ENCODE data around the gene MRAS.
"Not testable (repeated sequence)": the region's sequence is repeated elsewhere in the genome, so short reads cannot be mapped to it uniquely, and the experiment has no call there.

Gene MRAS

GRCh38 chr3:138367911-138368310 lies 19.5 kb downstream of the MRAS start:
- no peak for DNase-seq

- no peak for DNase-seq
These were observed 20.9 kb downstream of the MRAS start for GRCh38 chr3:138369151-138369900.

GRCh38 chr3:138370321-138370720 lies 21.9 kb downstream of the MRAS start:
- no peak for DNase-seq

GRCh38 chr3:138371070-138371965 lies 22.9 kb downstream of the MRAS start:
- no peak for DNase-seq

- no peak for DNase-seq
These were observed 24.8 kb downstream of the MRAS start for GRCh38 chr3:138373087-138373735.

GRCh38 chr3:138373736-138374094 lies 25.3 kb downstream of the MRAS start:
- no peak for DNase-seq

GRCh38 chr3:138374573-138375134 lies 26.3 kb downstream of the MRAS start:
- no peak for DNase-seq

- no peak for DNase-seq
These were observed 27.1 kb downstream of the MRAS start for GRCh38 chr3:138375447-138375846.

GRCh38 chr3:138376663-138377062 lies 28.3 kb downstream of the MRAS start:
- no peak for DNase-seq

- DNase-seq = not testable (repeated sequence)
These were observed 28.8 kb downstream of the MRAS start for GRCh38 chr3:138377212-138377611.

- DNase-seq = no peak
These were observed 29.4 kb downstream of the MRAS start for GRCh38 chr3:138377804-138378203.

- DNase-seq = no peak
These were observed 30.0 kb downstream of the MRAS start for GRCh38 chr3:138378331-138378730.

GRCh38 chr3:138378990-138379389 lies 30.6 kb downstream of the MRAS start:
- DNase-seq = no peak

- DNase-seq = no peak
These were observed 33.1 kb downstream of the MRAS start for GRCh38 chr3:138381413-138381901.

GRCh38 chr3:138381950-138382715 lies 33.8 kb downstream of the MRAS start:
- DNase-seq = no peak

GRCh38 chr3:138383715-138384465 lies 35.5 kb downstream of the MRAS start:
- DNase-seq = no peak

- no peak for DNase-seq
These were observed 36.2 kb downstream of the MRAS start for GRCh38 chr3:138384531-138384930.

- DNase-seq = no peak
These were observed 36.6 kb downstream of the MRAS start for GRCh38 chr3:138384976-138385375.

GRCh38 chr3:138389144-138389601 lies 40.8 kb downstream of the MRAS start:
- no peak for DNase-seq

GRCh38 chr3:138389841-138390581 lies 41.6 kb downstream of the MRAS start:
- DNase-seq = no peak

GRCh38 chr3:138390582-138390932 lies 42.2 kb downstream of the MRAS start:
- no peak for DNase-seq
